HG03432 (cell line): ENCODE data around the gene TRIM7.

Experiments
- ATAC-seq: cut with Tn5 transposase; IDR thresholded peaks from one replicate; pipeline ENCODE4 v1.9.1; 2021; ENCODE audit warnings: mild to moderate bottlenecking, moderate library complexity; ENCODE audit not compliant: unreplicated experiment

The TRIM7 gene

DNA sequence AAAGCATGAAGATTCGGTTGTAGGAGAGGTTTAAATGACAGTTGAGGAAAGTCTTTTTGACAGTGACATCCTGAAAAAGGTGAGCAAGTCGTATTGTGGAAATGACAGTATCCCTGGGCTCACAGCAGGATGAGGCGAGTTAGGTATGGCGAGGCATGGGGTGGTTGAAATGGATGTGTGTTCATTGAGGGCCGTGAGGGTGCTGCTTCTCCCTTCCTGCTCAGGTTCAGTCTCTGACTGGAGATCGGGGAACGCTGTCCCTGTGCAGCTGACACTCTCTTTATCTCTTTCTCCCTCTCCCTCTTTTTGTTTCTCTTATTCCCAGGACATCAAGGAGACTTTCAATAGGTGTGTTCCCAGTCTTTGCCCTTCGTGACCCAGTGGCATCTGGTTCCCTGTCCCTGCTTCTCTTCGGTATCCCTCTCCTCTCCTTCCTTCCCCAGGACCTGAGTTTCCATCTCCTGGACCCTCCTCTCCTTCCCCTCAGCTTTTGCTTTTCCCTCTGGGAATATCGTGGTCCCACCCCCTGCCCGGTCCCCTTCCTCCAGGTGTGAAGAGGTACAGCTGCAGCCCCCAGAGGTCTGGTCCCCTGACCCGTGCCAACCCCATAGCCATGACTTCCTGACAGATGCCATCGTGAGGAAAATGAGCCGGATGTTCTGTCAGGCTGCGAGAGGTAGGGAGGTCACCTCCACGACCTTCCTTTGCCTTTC, 28.2 kb upstream of the TRIM7 start:
- no peak for ATAC-seq

DNA sequence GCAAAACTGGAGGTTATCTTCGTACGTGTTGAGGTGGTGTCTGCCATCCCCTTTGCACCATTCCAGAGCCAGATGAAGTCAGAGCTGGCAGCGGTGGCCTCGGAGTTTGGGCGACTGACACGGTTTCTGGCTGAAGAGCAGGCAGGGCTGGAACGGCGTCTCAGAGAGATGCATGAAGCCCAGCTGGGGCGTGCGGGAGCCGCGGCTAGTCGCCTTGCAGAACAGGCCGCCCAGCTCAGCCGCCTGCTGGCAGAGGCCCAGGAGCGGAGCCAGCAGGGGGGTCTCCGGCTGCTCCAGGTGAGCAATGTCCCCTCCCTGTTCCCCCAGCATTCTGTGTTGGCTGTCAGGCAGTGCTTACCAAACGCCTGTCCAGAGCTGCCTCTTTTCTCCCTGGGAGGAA, 27.6 kb upstream of the TRIM7 start:
- no peak for ATAC-seq

DNA sequence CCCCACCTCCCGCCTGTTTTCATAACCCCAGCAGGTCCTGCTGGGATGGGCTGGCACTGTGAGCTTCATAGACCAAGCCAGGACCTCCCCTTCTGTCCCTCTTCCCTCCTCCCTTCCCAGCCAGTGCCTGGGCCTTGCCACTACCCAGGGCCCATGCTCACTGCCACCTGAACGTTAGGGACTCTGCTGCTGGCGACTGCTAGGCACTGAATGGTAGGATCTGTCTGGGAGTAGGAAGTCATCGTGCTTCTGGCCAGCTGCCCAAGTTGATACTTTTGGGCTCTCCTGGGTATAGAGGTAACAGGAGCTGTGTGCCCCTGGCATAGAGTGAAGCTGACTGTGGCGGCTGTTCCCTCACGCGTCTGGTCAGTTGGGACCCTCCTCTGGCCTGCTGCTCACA, 26.4 kb upstream of the TRIM7 start:
- no peak for ATAC-seq

DNA sequence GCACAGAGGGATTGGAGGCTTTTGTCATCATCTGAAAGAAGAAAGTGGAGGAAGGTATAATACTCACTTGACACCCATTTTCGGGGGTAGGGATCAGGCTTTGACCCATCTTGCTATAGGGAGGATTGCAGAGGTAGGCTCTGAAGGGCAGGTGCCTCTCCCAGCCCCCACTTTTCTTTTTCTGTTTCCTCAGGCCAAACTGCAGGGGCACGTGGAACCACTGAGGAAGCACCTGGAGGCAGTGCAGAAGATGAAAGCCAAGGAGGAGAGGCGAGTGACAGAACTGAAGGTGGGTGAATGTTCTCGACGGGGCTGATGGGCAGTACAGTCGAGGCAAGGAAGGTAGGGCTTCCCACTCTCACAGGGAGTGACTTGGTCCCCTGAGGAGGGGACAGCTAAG, 25.6 kb upstream of the TRIM7 start:
- no peak for ATAC-seq

DNA sequence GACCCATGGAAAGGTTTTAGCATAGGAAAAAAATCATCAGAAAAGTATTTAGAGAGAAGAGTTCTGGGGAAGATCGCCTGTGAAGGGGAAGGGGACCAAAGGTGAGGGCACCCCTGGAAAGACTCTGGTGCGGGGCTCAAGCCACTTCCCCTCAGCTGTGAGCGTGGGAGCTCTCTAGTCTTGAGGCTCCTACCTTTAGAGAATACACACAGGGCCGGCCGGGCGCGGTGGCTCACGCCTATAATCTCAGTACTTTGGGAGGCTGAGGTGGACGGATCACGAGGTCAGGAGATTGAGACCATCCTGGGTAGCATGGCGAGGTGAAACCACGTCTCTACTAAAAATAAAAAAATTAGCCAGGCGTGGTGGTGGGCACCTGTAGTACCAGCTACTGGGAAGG, 25.0 kb upstream of the TRIM7 start:
- no peak for ATAC-seq

DNA sequence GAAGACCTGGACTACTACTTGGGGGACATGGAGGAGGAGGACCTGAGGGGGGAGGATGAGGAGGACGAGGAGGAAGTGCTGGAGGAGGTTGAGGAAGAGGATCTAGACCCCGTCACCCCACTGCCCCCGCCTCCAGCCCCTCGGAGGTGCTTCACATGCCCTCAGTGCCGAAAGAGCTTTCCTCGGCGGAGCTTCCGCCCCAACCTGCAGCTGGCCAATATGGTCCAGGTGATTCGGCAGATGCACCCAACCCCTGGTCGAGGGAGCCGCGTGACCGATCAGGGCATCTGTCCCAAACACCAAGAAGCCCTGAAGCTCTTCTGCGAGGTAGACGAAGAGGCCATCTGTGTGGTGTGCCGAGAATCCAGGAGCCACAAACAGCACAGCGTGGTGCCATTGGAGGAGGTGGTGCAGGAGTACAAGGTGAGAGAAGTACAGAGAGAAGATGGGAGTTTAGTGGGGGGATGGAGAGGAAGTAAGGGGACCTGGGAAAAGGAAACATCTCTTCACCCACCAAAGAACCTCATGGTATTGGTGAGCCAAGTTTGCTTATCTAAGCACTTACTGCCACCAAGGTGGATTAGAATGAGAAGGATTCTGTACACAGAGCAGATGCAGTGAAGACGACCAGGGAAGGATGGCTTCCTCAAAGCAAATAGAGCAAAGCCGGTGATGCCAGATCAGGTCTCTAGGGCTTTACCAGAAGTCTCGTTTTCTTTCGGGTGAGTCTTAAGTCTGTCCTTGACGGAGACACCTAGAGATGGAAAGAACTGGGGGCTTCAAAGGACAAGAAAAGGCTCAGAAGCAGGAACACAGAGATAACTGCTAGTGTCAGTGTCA, 19.6 kb upstream of the TRIM7 start:
- ATAC-seq = no peak

DNA sequence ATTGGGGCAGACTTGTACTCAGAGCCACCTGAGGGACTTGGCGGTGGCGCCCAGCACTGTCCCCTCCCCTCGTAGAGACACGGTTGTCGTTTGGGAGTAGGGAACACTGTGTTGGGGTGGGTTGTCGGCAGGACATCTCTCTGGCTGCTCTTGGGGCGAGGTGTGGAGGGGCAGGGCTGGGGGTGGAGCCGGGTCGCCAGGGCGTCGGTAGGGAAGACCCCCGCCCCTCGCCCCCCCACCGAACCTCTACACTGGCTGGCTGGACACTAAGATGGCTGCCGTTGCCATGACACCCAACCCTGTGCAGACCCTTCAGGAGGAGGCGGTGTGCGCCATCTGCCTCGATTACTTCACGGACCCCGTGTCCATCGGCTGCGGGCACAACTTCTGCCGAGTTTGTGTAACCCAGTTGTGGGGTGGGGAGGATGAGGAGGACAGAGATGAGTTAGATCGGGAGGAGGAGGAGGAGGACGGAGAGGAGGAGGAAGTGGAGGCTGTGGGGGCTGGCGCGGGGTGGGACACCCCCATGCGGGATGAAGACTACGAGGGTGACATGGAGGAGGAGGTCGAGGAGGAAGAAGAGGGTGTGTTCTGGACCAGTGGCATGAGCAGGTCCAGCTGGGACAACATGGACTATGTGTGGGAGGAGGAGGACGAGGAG, 18.9 kb upstream of the TRIM7 start:
- ATAC-seq = no peak

DNA sequence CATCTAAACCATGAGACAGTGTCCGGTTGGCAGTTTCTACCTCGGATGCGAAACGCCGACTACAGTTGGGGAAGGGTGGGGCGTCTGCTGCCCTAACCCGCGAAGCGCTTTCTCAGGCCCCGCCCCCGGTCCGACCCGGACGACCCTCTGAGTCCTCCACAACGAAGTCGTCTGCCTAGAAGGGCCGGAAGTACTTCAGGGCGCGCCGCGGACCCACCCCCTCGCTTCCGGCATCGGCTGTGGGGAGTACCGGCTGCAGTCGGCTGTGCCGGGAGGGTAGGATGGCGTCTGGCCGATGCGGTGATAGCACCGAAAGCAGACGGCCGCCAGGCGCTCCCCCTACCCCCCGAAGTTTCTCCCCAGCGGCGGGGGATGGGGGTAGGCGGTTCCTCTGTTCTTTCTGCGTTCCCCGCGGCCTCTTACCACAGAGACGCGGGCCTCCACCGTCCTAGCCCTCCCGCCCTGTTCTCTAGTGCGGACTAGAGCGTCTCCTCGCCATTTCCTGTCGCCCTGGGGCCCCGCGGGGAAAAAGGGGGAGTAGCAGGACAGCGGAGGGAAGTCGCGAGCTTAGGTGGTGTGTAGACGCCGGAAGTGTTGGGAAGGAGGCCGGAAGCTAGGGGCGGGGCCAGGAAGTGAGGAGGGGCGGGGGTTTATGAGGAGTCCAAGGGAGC, 18.2 kb upstream of the TRIM7 start, which contains the start of gene TRIM41:
TSS of gene TRIM41 (plus strand) at position 224 of the 671 bp plus-strand sequence. CDS start 719 bp downstream, outside the sequence.
- peak; percentile 66 for ATAC-seq

DNA sequence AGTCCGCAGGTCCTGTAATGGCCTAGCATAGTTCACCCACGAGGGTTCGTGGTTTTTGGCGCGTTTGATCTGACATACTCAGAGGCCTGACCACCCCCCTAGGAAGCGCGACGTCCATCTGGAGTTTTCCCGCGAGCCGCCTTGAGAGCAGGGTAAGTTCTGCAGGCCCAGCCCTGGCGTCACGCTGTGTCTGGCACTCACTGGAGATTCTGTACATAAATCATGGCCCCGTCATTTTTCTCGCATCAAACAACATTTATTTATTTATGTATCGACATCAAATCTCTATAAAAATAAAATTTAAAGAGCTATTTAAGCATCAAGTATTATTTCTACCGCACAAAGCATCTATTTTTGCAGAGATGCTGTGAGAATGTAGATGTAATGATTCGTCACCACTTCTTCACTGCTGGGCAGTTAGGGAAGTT, 17.6 kb upstream of the TRIM7 start:
- no peak for ATAC-seq

DNA sequence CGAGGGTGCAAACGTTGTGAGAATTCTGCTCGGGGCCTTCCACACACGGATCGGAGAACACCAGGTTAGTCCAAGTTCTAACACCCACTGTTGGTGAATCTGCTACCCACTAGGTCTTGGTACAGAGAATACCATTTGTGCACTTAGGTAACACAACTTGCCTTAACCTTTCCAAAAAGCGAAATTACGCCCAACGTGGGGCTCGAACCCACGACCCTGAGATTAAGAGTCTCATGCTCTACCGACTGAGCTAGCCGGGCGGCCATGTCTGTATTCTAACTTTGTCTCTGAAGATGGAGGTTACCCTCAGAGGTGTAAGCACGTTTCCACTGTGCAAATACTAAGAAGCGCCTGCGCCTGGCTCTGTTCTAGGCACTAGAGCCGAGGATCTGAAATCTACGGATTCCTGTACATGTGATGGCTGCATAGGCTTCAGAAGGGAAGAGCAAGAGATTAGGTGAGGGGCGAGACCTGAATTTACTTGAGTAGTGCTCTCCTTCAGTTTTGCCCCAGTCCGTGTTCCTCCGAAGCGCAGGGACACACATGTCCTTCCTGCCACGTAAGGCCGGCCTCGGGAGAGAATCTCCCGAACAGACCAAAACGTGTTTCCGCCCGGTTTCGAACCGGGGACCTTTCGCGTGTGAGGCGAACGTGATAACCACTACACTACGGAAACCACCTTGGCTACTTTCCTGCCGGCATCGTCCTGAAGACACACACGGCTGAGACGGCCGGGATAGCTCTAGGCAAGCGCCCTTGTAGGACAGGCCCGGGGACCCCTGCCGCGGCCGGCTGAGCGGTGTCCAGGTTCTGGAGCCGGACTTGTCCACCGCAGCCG, 17.0 kb upstream of the TRIM7 start:
- ATAC-seq = peak; percentile 35

DNA sequence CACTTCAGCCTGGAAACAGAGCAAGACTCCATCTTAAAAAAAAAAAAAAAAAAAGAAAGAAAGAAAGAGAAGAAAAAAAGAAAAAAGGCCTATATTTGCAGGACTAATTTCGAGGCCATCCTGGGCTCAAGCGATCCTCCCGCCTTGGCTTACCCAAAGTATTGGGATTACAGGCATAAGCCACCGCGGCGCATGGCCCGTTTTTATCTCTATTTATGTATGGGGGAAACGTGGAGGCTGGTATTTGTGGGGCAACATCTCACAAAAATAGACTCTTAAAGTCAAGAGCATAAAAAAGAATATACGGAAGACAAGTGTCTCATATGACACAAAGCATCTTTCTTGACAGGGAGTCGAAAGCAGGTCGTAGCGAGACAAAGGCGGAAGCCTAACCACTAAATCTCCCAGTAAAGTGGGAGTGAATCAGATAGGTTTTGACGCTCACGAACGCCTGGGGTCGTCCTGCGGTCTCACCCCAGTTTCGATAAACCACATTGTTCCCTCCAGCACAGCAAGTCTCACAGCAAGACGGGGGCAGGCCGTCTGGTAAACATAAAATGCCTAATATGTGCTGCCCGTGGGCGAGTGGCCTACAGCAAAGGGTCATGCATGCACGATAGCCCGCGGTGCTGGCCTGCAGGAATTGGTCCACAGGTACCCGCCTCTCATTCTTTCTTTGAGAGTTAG, 16.3 kb upstream of the TRIM7 start:
- no peak for ATAC-seq

DNA sequence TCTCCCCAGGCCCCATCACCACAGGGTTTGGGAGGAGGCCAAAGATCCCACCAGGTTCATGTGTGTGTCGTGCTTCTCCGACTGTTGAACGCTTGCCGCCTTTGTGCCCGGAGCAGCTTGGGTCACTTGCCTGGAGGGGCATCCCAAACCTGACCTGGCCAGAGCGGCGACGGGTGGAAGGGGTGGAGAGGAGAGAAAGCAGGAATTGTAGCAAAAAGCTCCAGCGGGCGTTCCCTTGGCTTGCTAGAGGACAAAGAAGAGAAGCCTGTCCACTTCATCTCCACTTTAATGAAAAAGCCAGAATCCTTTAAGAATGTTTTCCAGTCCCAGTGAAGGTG, 15.2 kb upstream of the TRIM7 start:
- ATAC-seq = no peak

DNA sequence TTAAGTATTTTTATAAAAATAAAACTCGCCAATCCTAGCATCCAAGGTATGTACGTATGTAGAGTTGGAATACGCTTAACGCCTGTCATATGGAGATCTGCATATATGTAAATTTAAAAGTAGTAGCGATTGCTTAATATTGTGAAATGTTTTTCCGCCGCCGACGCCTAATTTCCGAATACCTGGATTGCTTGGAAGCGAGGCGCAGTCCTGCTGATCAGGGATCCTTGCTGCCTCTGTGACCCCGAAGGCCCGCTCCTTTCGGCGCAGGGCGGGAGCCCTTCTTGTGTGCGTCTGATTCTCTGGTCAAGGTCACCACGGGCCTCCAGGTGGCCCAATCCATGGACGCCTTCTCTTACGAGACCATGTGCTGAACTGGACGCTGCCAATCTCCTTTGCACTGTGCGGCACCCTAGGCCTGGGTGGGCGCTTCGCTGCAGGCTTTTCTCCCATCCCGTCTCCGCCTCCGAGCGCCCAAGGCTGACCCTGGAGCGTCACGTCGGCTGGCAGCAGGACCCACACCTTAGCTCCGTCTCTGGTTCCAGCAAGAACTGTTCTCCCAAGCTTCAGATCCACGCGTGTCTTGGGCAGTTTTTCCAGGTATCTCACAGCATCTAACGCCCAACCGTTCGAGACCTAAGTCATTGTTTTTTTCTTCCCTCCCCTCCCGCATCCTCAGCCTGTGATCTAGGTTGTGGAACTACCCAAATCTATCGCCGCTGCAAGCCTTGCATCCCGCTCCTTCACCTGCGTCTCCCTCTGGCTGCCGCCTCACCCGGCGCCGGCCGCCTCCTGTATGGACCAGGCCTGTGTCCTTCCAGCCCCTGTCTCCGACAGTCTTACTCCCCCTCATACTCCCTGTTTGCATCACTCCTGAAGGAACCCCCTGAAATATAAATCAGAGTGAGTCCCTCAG, 14.5 kb upstream of the TRIM7 start:
- no peak for ATAC-seq

DNA sequence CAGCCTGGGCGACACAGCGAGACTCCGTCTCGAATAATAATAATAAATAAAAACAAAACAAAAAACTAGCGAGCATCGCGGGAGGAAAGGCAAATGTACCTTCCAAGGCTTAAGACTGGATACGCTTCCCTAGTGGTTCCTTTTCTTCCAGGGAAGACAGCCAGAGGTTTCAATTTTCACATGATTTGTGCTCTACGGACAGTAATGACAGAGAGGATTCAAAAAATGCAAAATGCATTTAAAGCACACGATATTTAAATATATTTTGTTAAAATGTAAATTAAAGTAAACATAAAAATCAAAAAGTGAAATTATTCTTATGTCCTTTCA, 13.8 kb upstream of the TRIM7 start:
- ATAC-seq = no peak

DNA sequence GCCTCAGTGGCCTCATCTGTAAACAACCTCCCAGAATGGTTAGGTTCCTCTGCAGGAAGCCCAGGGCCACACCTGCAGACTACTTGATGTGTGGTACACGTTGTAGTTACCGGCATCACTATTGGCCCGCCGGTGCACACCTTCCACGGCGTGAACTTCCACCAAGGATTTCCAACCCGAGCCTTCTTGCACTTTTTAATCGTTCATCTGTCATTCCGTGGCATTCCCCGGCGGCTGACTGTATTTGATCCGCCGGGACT, 12.7 kb upstream of the TRIM7 start:
- ATAC-seq = peak; percentile 15

DNA sequence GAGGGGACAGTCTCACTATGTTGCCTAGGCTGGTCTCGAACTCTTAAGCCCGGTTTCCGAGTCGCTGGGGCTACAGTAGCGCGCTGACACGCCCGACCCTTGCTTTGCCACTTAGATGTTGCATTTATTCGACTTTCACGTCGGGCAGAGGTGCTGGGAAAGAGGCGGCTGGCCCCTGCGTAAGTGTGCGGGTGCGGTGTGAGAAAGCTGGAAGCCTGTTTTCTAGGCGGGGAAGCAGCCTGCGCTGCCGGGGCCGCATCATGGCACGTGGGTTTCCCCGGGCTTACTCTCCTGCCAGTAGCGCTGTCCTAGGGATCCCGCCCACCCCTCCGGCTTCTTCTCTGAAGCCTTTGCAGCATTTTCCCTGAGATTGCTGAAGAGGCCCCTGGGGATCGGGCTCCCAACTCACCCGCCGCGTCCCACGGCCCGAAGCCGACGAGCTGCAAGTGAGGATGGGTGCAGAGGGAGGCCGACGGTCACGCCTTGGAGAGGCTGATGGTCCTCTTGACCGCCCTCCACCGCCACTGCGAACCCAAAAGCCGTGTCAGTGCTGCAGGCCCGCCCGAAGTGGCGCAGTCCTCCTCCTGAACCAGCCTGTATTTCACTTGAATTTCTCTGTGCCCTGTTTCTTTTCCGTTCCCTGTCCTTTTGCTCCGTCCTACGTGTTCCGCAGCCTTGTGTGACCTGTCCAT, 12.3 kb upstream of the TRIM7 start:
- ATAC-seq = peak; percentile 27

DNA sequence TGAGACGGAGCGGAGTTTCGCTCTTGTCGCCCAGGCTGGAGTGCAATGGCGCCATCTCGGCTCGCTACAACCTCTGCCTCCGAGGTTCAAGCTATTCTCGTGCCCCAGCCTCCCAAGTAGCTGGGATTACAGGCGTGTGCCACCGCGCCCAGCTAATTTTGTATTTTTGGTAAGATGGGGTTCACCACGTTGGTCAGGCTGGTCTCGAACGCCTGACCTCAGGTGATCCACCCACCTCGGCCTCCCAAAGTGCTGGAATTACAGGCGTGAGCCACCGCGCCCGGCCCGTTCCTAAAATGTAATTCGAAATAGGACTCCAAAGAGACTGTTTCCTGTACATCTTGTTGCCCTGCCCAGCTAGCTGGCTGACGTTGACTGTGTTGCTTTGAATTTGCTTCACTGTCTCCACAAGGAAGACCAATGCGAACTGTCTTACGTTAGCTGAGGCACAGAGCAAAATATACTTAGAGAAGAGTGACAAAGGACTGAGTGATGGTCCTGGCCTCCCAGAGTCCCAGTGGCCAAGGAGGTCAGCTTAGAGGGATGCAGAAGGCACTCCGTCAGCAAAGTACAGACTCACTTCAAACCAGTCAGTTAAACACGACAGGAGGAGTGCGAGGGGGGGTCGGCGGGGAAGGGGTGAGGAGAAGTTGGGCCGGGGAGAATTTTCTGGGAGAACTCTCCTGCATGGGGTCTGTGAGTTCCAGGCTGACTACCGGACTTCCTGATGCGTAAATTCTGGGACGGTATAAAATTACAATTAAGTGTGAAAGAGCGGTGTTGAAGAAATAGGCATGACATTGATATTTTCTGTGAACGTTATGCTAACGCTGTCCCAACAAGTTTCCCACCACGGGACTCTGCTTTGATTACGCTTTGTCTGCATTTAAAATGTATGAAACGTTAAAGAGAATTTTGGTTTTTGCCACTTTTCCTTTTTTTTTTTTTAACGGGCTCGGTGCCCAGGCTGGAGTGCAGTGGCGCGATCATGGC, 11.3 kb upstream of the TRIM7 start:
- no peak for ATAC-seq
